GM23248 (cell line): ENCODE measurements around the gene OR8G5. TPM values are rescaled to one million over a fixed set of nuclear protein-coding genes. Genes with fewer than 3 reads are reported as not detected.
"Not testable (repeated sequence)": the region's sequence is repeated elsewhere in the genome, so short reads cannot be mapped to it uniquely, and the experiment has no call there.

ENCODE experiments used
- DNase-seq: peaks from one replicate; pipeline ENCODE4 v3.0.0-alpha.2; 2015
- H2AFZ ChIP-seq: fragments of 200-600 bp; sonication (generic); 2 replicates; pipeline ENCODE4 v1.6.1; 2016; ENCODE audit warnings: antibody characterized with exemption
- H3F3A ChIP-seq: fragments of 200-600 bp; sonication (generic); 2 replicates; pipeline ENCODE4 v1.6.1; 2016; ENCODE audit warnings: mild to moderate bottlenecking, antibody characterized with exemption, mixed run types; ENCODE audit not compliant: insufficient read depth
- H3K27ac ChIP-seq: fragments of 200-600 bp; sonication (generic); 2 replicates; pipeline ENCODE4 v1.5.1; 2016; ENCODE audit warnings: mild to moderate bottlenecking
- H3K27me3 ChIP-seq: fragments of 200-600 bp; sonication (generic); replicated peaks from 2 replicates; pipeline ENCODE4 v1.6.1; 2016; ENCODE audit warnings: mild to moderate bottlenecking; ENCODE audit not compliant: insufficient read depth
- H3K36me3 ChIP-seq: fragments of 200-600 bp; sonication (generic); 2 replicates; pipeline ENCODE4 v1.6.1; 2016; ENCODE audit warnings: low read depth, mild to moderate bottlenecking
- H3K4me1 ChIP-seq: fragments of 200-600 bp; sonication (generic); 2 replicates; pipeline ENCODE4 v1.6.1; 2016; ENCODE audit warnings: mild to moderate bottlenecking; ENCODE audit not compliant: insufficient read depth
- H3K4me2 ChIP-seq: fragments of 200-600 bp; sonication (generic); one replicate; pipeline ENCODE4 v1.6.1; 2016; ENCODE audit warnings: mild to moderate bottlenecking; ENCODE audit not compliant: unreplicated experiment
- H3K4me3 ChIP-seq: fragments of 200-600 bp; sonication (generic); 2 replicates; pipeline ENCODE4 v1.5.1; 2016; ENCODE audit warnings: mild to moderate bottlenecking
- H3K79me2 ChIP-seq: fragments of 200-600 bp; sonication (generic); 2 replicates; pipeline ENCODE4 v1.6.1; 2016; ENCODE audit warnings: mild to moderate bottlenecking; ENCODE audit not compliant: insufficient read depth
- H3K9ac ChIP-seq: fragments of 200-600 bp; sonication (generic); 2 replicates; pipeline ENCODE4 v1.6.1; 2016; ENCODE audit warnings: mild to moderate bottlenecking
- H3K9me2 ChIP-seq: fragments of 200-600 bp; sonication (generic); 2 replicates; pipeline ENCODE4 v1.6.1; 2016; ENCODE audit warnings: mixed run types, mild to moderate bottlenecking, moderate library complexity; ENCODE audit not compliant: insufficient read depth
- H3K9me3 ChIP-seq: fragments of 200-600 bp; sonication (generic); one replicate; pipeline ENCODE4 v1.6.1; 2017; ENCODE audit warnings: low read depth
- H4K20me1 ChIP-seq: fragments of 200-600 bp; sonication (generic); 2 replicates; pipeline ENCODE4 v1.6.0; 2016; ENCODE audit not compliant: insufficient read depth
- EZH2 ChIP-seq: fragments of 200-600 bp; sonication (generic); IDR thresholded peaks from 2 replicates; pipeline ENCODE4 v1.6.1; 2018; ENCODE audit warnings: antibody characterized with exemption, mild to moderate bottlenecking; ENCODE audit not compliant: insufficient read depth, poor library complexity, severe bottlenecking
- EZH2phosphoT487 ChIP-seq: fragments of 200-600 bp; sonication (generic); IDR thresholded peaks from 2 replicates; pipeline ENCODE4 v1.6.1; 2018; ENCODE audit warnings: antibody characterized with exemption, moderate library complexity, mild to moderate bottlenecking, low read depth; ENCODE audit not compliant: insufficient read depth
- WGBS, 2 experiments: methylation state at CpG; one replicate each; pipeline ENCODE4 v1.1.6; 2015 to 2017; ENCODE audit warnings: low lambda C conversion rate in 2 of 2, low coverage in 1 of 2; ENCODE audit errors: missing lambda C conversion rate in 2 of 2; 5-methylcytosine and 5-hydroxymethylcytosine counted together
- in situ Hi-C: fragments of 300-500 bp; cut with MboI; formaldehyde crosslinking; loops from 2 replicates; pipeline ENCODE4 v1.15.0; 2020
- polyA plus RNA-seq: library from polyadenylated mRNA; unstranded; fragments of >200 nt; fragmentation: Nextera tagmentation; extraction: Ambion mirVana; gene quantifications from 2 replicates; pipeline ENCODE4 v1.2.1, GENCODE V29; 2016
- total RNA-seq: library from RNA; depleted of rRNA; stranded (reverse); fragments of >200 nt; shearing (Covaris generic); gene quantifications from 2 replicates; pipeline ENCODE4 v1.2.3, GENCODE V29; 2014

Gene OR8G5
- total and polyA plus RNA-seq, 2 experiments from 2014 or later = not detected

DNA sequence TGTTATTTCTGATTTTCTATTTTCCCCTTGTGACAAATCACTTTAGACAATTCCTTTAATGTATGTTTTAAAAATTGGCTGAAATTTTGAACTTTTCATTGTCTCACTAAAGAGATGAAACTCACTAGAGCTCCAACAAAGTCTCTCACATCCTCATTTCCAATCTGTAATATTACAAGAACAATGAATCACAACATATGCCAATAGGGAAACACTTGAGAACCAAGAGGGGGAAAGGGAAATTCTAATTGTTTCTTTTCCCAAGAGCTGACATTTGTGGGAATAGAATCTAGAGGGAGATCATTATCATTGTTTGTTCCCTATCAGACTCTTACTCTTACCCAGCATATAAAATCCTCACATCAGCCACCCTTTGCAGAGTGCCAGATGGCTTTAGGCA, 44.9 kb upstream of the OR8G5 start:
- TF ChIP-seq EZH2phosphoT487 (no peak), EZH2 (no peak)

GRCh38 chr11:124214027-124214426, 42.1 kb upstream of the OR8G5 start:
- Histone ChIP-seq H3K36me3 (no peaks in the 10 kb centered on the region), H2AFZ (no peak overlapping the region), H3K9me3 (no peaks in the 10 kb centered on the region), H3K79me2 (no peaks in the 10 kb centered on the region), H4K20me1 (no peaks in the 10 kb centered on the region), H3K4me2 (no peak overlapping the region), H3K9me2 (no peaks in the 10 kb centered on the region), H3K27me3 (no peaks in the 10 kb centered on the region; the same call in 1 of the 2 replicates), H3F3A (no peaks in the 10 kb centered on the region), H3K4me3 (no peak overlapping the region), H3K9ac (no peak overlapping the region), H3K4me1 (no peaks in the 10 kb centered on the region), H3K27ac (no peak overlapping the region)
- in situ Hi-C loops = no loop called here
- TF ChIP-seq EZH2 (no peak), EZH2phosphoT487 (no peak)
- no peak for DNase-seq
- 26 to 27% methylated on average over 3 of the region's 3 CpGs for WGBS, 2 experiments

More for the DNA sequence above, 44.9 kb upstream of the OR8G5 start:
- no peak overlapping the region for H2AFZ ChIP-seq
- H3K9me3 ChIP-seq = no peaks in the 10 kb centered on the region
- no peak overlapping the region for H3K27ac ChIP-seq
- H3F3A ChIP-seq = no peaks in the 10 kb centered on the region
- H3K4me1 ChIP-seq = no peaks in the 10 kb centered on the region
- H3K27me3 ChIP-seq = no peaks in the 10 kb centered on the region; the same call in 1 of the 2 replicates
- DNase-seq = no peak
- no peaks in the 10 kb centered on the region for H3K9me2 ChIP-seq
- in situ Hi-C loops = no loop called here
- H3K36me3 ChIP-seq = no peaks in the 10 kb centered on the region
- H3K9ac ChIP-seq = no peak overlapping the region
- no peak overlapping the region for H3K4me2 ChIP-seq
- H3K79me2 ChIP-seq = no peaks in the 10 kb centered on the region
- no peak overlapping the region for H3K4me3 ChIP-seq
- no peaks in the 10 kb centered on the region for H4K20me1 ChIP-seq

DNA sequence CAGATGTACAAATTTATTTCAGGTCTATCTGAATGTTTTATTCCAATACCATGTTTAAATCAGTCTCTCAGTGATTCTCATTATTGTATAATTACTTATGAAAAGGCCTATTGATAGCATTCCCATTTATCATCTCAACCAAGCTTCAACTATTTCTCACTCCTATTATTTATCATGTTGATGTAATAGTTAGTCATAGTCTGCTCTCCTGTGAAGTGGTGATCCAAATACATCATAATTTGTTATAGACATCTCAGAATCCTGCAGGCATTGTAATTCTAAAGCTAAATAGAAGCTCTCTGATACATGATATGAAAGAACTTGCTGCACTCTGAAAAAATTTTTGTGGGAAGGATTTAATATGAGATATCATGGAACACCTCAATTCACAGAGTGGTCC, 37.0 kb upstream of the OR8G5 start:
- H3K27ac ChIP-seq = no peak overlapping the region
- H3K9ac ChIP-seq = no peak overlapping the region
- in situ Hi-C loops = no loop called here
- no peak overlapping the region for H3K4me2 ChIP-seq
- H3K27me3 ChIP-seq = no peaks in the 10 kb centered on the region
- H3K9me3 ChIP-seq = no peaks in the 10 kb centered on the region
- no peaks in the 10 kb centered on the region for H3F3A ChIP-seq
- H3K9me2 ChIP-seq = no peaks in the 10 kb centered on the region
- H2AFZ ChIP-seq = no peak overlapping the region
- no peaks in the 10 kb centered on the region for H3K36me3 ChIP-seq
- TF ChIP-seq EZH2 (no peak), EZH2phosphoT487 (no peak)
- no peak for DNase-seq
- no peaks in the 10 kb centered on the region for H3K4me1 ChIP-seq
- H3K79me2 ChIP-seq = no peaks in the 10 kb centered on the region
- H4K20me1 ChIP-seq = no peaks in the 10 kb centered on the region
- no peak overlapping the region for H3K4me3 ChIP-seq

GRCh38 chr11:124222407-124222806, 33.8 kb upstream of the OR8G5 start:
- no peaks in the 10 kb centered on the region for H3K9me2 ChIP-seq
- no peak overlapping the region for H3K4me2 ChIP-seq
- H3K36me3 ChIP-seq = no peaks in the 10 kb centered on the region
- whole genome bisulfite sequencing, 2 experiments = 84 to 86% methylated on average over 2 of the region's 2 CpGs
- TF ChIP-seq EZH2 (no peak), EZH2phosphoT487 (no peak)
- no peak overlapping the region for H3K9ac ChIP-seq
- H3K27ac ChIP-seq = no peak overlapping the region
- no peaks in the 10 kb centered on the region for H3K9me3 ChIP-seq
- H2AFZ ChIP-seq = no peak overlapping the region
- H3K4me3 ChIP-seq = no peak overlapping the region
- DNase-seq = no peak
- no peaks in the 10 kb centered on the region for H4K20me1 ChIP-seq
- in situ Hi-C loops = no loop called here
- no peaks in the 10 kb centered on the region for H3K4me1 ChIP-seq
- H3K27me3 ChIP-seq = no peaks in the 10 kb centered on the region; the same call in 1 of the 2 replicates
- no peaks in the 10 kb centered on the region for H3F3A ChIP-seq
- H3K79me2 ChIP-seq = no peaks in the 10 kb centered on the region

DNA sequence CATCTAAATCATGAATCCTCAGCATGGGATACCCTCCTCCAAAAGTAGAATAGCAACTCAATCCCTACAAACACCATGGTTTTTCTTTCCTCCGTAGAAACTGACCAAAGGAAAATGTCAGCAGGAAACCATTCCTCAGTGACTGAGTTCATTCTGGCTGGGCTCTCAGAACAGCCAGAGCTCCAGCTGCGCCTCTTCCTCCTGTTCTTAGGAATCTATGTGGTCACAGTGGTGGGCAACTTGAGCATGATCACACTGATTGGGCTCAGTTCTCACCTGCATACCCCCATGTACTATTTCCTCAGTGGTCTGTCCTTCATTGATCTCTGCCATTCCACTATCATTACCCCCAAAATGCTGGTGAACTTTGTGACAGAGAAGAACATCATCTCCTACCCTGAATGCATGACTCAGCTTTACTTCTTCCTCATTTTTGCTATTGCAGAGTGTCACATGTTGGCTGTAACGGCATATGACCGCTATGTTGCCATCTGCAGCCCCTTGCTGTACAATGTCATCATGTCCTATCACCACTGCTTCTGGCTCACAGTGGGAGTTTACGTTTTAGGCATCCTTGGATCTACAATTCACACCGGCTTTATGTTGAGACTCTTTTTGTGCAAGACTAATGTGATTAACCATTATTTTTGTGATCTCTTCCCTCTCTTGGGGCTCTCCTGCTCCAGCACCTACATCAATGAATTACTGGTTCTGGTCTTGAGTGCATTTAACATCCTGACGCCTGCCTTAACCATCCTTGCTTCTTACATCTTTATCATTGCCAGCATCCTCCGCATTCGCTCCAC, 31.4 kb upstream of the OR8G5 start:
- H4K20me1 ChIP-seq, H3K27me3 ChIP-seq, DNase-seq, H3K9ac ChIP-seq, H3K9me2 ChIP-seq, H3K27ac ChIP-seq, H3K9me3 ChIP-seq, H3K79me2 ChIP-seq, H2AFZ ChIP-seq, H3F3A ChIP-seq, H3K4me1 ChIP-seq, H3K4me3 ChIP-seq, in situ Hi-C loops, H3K4me2 ChIP-seq, H3K36me3 ChIP-seq: not testable (repeated sequence)
- WGBS, 2 experiments = 56 to 62% methylated on average over 9 of the region's 9 CpGs
